K562 (cell line): Measurements from ENCODE around the gene GHDC. TPM values are rescaled to one million over a fixed set of nuclear protein-coding genes. Genes with fewer than 3 reads are reported as not detected.

ENCODE experiments used
- ATF7 ChIP-seq: fragments of 450-650 bp; IDR thresholded peaks from 2 replicates; pipeline ENCODE4 v1.7.1; 2014; ENCODE audit warnings: mild to moderate bottlenecking, moderate library complexity
- CAMTA2 ChIP-seq: fragments of 250-450 bp; sonication (Bioruptor Pico); conservative IDR thresholded peaks from 2 replicates; pipeline ENCODE4 v1.5.1; 2022
- CHD2 ChIP-seq: IDR thresholded peaks from 2 replicates; pipeline ENCODE4 v1.6.1; 2011; ENCODE audit warnings: low read depth, low read length
- CTBP1 ChIP-seq: fragments of 450-650 bp; IDR thresholded peaks from 2 replicates; pipeline ENCODE4 v1.6.1; 2016; ENCODE audit warnings: borderline replicate concordance
- ELF2 ChIP-seq: fragments of 250-450 bp; sonication (Bioruptor Pico); IDR thresholded peaks from 2 replicates; pipeline ENCODE4 v1.5.0; 2021; ENCODE audit warnings: mild to moderate bottlenecking
- JUND ChIP-seq, 2 experiments: IDR thresholded peaks; 2 replicates in 1 of 2; 3 replicates in 1 of 2; pipeline ENCODE4 v1.6.1; 2011; ENCODE audit warnings: borderline replicate concordance in 2 of 2, low read depth in 2 of 2, low read length in 2 of 2, improper control_type of control experiment in 1 of 2, missing biosample characterization in 1 of 2, missing genetic modification characterization in 1 of 2, missing genetic modification reagents in 1 of 2
- KDM5B ChIP-seq: fragments of 200-600 bp; sonication (generic); IDR thresholded peaks from 2 replicates; pipeline ENCODE4 v1.6.1; 2012; ENCODE audit warnings: low read depth, mild to moderate bottlenecking, moderate library complexity, low read length, control low read depth, inconsistent platforms; ENCODE audit not compliant: insufficient replicate concordance
- MIER1 ChIP-seq: fragments of 450-650 bp; IDR thresholded peaks from 2 replicates; pipeline ENCODE4 v1.6.1; 2016; ENCODE audit warnings: antibody characterized with exemption, mild to moderate bottlenecking, low read depth
- MLX ChIP-seq, 2 experiments: fragments of 450-650 bp in 1 of 2; sonication (generic) in 1 of 2; formaldehyde crosslinking; conservative IDR thresholded peaks; 2 replicates each; pipeline versions ENCODE4 v1.4.0 to v1.8.1; 2020 to 2022; ENCODE audit warnings: mild to moderate bottlenecking in 1 of 2, missing genetic modification reagents in 1 of 2
- MTA3 ChIP-seq: fragments of 450-650 bp; formaldehyde crosslinking; IDR thresholded peaks from 2 replicates; pipeline ENCODE4 v1.6.1; 2017; ENCODE audit warnings: mild to moderate bottlenecking, borderline replicate concordance
- NCOR1 ChIP-seq: fragments of 450-650 bp; IDR thresholded peaks from 2 replicates; pipeline ENCODE4 v1.6.1; 2016; ENCODE audit warnings: mild to moderate bottlenecking, moderate library complexity
- NFRKB ChIP-seq: fragments of 450-650 bp; IDR thresholded peaks from 2 replicates; pipeline ENCODE4 v1.6.1; 2016; ENCODE audit warnings: low read depth
- PHF8 ChIP-seq: fragments of 200-600 bp; sonication (generic); IDR thresholded peaks from 2 replicates; pipeline ENCODE4 v1.6.1; 2012; ENCODE audit warnings: mixed run types, mild to moderate bottlenecking, inconsistent platforms, low read length, moderate library complexity, borderline replicate concordance
- POLR2H ChIP-seq: IDR thresholded peaks from 2 replicates; pipeline ENCODE4 v1.6.1; 2016; ENCODE audit warnings: missing genetic modification characterization, low read depth, mild to moderate bottlenecking, control low read depth, missing compliant biosample characterization, moderate library complexity
- SREBF1 ChIP-seq: fragments of 150-350 bp; IDR thresholded peaks from 2 replicates; pipeline ENCODE4 v1.6.1; 2014; ENCODE audit warnings: antibody characterized with exemption, low read depth, low read length, borderline replicate concordance
- TARDBP ChIP-seq: fragments of 450-650 bp; IDR thresholded peaks from 2 replicates; pipeline ENCODE4 v1.6.1; 2016
- VEZF1 ChIP-seq: fragments of 200-800 bp; sonication (Bioruptor generic); IDR thresholded peaks from 2 replicates; pipeline ENCODE4 v1.6.1; 2017; ENCODE audit warnings: missing genetic modification characterization, missing compliant biosample characterization
- XRCC3 ChIP-seq: fragments of 450-650 bp; IDR thresholded peaks from 2 replicates; pipeline ENCODE4 v1.6.1; 2017; ENCODE audit warnings: mild to moderate bottlenecking, moderate library complexity
- ZNF175 ChIP-seq: fragments of 200-800 bp; sonication (Bioruptor generic); IDR thresholded peaks from 2 replicates; pipeline ENCODE4 v1.6.1; 2016; ENCODE audit warnings: low read depth, mild to moderate bottlenecking, missing genetic modification characterization, missing compliant biosample characterization
- polyA plus RNA-seq, 8 experiments: library from polyadenylated mRNA; depleted of rRNA in 4 of 8; stranded (reverse) in 5 of 8; unstranded in 3 of 8; fragments of >200 nt; fragmentation: Nextera tagmentation in 2 of 8; fragmentation: Illumina TruSeq in 1 of 8; extraction: Ambion mirVana in 2 of 8; extraction: Trizol in 1 of 8; gene quantifications; 2 replicates each; pipeline versions ENCODE4 v1.2.1 to v1.2.3, GENCODE V29; 2011 to 2014; ENCODE audit warnings: inconsistent platforms in 1 of 8, missing spikeins in 1 of 8
- total RNA-seq, 7 experiments: library from RNA; depleted of rRNA in 6 of 7; stranded (reverse); fragments of >200 nt in 6 of 7; fragmentation: Illumina TruSeq in 2 of 7; extraction: Trizol in 2 of 7; gene quantifications; 2 replicates each; pipeline versions ENCODE4 v1.2.1 to v1.2.3, GENCODE V29; 2011 to 2021; ENCODE audit warnings: low replicate concordance in 1 of 7
- TF ChIP-seq, protein P1 (sequence below): sonication (generic); formaldehyde crosslinking; IDR thresholded peaks from 2 replicates; pipeline ENCODE4 v1.8.0; 2022; ENCODE audit warnings: missing genetic modification reagents, mild to moderate bottlenecking, borderline replicate concordance
- TF ChIP-seq, protein P2 (sequence below): sonication (generic); formaldehyde crosslinking; IDR thresholded peaks from 2 replicates; pipeline ENCODE4 v1.8.1; 2022; ENCODE audit warnings: missing genetic modification reagents

The GHDC gene
- total and polyA plus RNA-seq, 9 of the 15 experiments (the other 6 are each of a cell fraction or from before 2014, with no cell fraction given): 0.65 to 23.2 (median 11.2) TPM

DNA sequence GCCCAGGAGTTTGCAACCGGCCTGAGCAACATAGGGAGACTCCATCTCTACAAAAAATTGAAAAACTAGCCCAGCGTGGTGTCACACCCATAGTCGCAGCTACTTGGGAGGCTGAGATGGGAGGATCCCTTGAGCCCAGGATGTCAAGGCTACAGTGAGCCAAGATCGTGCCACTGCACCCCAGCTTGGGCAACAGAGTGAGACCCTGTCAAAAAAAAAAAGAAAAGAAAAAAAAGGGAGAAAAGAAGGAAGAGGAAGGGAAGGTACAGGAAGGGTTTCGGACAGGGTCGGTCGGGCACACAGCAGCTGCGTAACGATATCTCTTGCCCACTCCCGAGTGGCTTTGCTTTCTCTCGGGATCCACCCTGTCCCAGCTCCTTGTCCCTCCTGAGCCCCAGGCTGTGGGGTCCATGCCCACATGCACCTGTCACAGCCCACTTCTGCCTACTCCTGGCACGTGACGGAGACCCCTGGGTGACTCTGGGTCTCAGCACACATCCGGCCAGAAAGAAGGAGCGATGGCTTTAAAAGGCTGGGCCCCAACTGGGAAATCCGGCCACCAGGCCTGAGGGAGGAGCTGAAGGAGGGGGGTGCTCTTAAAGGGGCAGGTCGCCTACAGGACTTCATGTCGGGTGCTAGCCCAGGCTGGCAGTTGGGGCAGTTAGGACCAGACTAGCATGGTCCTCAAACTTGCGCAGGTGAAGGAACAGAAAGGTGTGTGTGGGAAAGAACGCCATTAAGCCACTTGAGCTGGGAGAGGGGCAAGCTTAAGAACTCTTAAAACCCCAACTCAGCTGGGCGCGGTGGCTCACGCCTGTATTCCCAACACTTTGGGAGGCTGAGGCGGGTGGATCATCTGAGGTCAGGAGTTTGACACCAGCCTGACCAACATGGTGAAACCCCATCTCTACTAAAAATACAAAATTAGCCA lies at the start of gene GHDC (continued):
- no peak for TF ChIP-seq POLR2H (tag)
- TF ChIP-seq CTBP1: peak; percentile 64; the same call in 1 of the 2 replicates
- peak; percentile 64 for TF ChIP-seq JUND (IDR thresholded peaks at IDR 0.05; ENCODE audit: borderline replicate concordance, low read depth, low read length)
- no peak for TF ChIP-seq JUND (tag; IDR thresholded peaks at IDR 0.05; ENCODE audit: borderline replicate concordance, low read depth, low read length)
- TF ChIP-seq, protein P1, sequence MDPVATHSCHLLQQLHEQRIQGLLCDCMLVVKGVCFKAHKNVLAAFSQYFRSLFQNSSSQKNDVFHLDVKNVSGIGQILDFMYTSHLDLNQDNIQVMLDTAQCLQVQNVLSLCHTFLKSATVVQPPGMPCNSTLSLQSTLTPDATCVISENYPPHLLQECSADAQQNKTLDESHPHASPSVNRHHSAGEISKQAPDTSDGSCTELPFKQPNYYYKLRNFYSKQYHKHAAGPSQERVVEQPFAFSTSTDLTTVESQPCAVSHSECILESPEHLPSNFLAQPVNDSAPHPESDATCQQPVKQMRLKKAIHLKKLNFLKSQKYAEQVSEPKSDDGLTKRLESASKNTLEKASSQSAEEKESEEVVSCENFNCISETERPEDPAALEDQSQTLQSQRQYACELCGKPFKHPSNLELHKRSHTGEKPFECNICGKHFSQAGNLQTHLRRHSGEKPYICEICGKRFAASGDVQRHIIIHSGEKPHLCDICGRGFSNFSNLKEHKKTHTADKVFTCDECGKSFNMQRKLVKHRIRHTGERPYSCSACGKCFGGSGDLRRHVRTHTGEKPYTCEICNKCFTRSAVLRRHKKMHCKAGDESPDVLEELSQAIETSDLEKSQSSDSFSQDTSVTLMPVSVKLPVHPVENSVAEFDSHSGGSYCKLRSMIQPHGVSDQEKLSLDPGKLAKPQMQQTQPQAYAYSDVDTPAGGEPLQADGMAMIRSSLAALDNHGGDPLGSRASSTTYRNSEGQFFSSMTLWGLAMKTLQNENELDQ (CRISPR knock-in tag): no peak
- TF ChIP-seq, protein P2, sequence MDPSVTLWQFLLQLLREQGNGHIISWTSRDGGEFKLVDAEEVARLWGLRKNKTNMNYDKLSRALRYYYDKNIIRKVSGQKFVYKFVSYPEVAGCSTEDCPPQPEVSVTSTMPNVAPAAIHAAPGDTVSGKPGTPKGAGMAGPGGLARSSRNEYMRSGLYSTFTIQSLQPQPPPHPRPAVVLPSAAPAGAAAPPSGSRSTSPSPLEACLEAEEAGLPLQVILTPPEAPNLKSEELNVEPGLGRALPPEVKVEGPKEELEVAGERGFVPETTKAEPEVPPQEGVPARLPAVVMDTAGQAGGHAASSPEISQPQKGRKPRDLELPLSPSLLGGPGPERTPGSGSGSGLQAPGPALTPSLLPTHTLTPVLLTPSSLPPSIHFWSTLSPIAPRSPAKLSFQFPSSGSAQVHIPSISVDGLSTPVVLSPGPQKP (CRISPR knock-in tag): no peak
- no peak for TF ChIP-seq CAMTA2 (CRISPR knock-in tag)
- no peak for TF ChIP-seq XRCC3
- 0 out of 2 replicates have a peak, but pooled peaks have one; percentile 38 for TF ChIP-seq SREBF1
- TF ChIP-seq MIER1: peak; percentile 27; the same call in 1 of the 2 replicates
- TF ChIP-seq ATF7: peak; percentile 57; the same call in 1 of the 2 replicates
- peak; percentile 70 for TF ChIP-seq KDM5B
- TF ChIP-seq MTA3: 0 out of 2 replicates have a peak, but pooled peaks have one; percentile 77
- no peak for TF ChIP-seq TARDBP
- TF ChIP-seq PHF8: peak; percentile 63; the same call in 1 of the 2 replicates
- no peak for TF ChIP-seq MLX (CRISPR knock-in tag; conservative IDR thresholded peaks at IDR 0.05)
- TF ChIP-seq ELF2 (CRISPR knock-in tag): peak; percentile 63; the same call in 1 of the 2 replicates
- no peak for TF ChIP-seq NCOR1
- no peak for TF ChIP-seq ZNF175 (CRISPR knock-in tag)
- TF ChIP-seq NFRKB: 0 out of 2 replicates have a peak, but pooled peaks have one; percentile 2
- TF ChIP-seq CHD2: 0 out of 2 replicates have a peak, but pooled peaks have one; percentile 20
- TF ChIP-seq VEZF1 (CRISPR knock-in tag): peak; percentile 83
